ENCODE results near the gene SPPL2C. TPM values are rescaled to one million over a fixed set of nuclear protein-coding genes. Genes with fewer than 3 reads are reported as not detected.

Gene SPPL2C
- total RNA-seq, 1 donor from 2014 or later, result not detected

- H3K27ac ChIP-seq (replicated peaks), result no peak overlapping the region
- H3K9me3 ChIP-seq (replicated peaks), result no peaks in the 10 kb centered on the region
- no peaks in the 10 kb centered on the region for H3K36me3 ChIP-seq
- intact Hi-C loops (cut with micrococcal nuclease), result loop anchor here (10.0 kb wide), 1 partner anchor 60 kb away; no protein-coding TSS in a partner anchor
- no peak for TF ChIP-seq CTCF (IDR thresholded peaks at IDR 0.05; ENCODE audit: borderline replicate concordance)
- H3K4me3 ChIP-seq, result no peak overlapping the region
- no peaks in the 10 kb centered on the region for H3K4me1 ChIP-seq
- H3K27me3 ChIP-seq (ENCODE audit: low read depth), result peaks cover 73% of the 10 kb centered on the region
- no peak for DNase-seq
Measured at GRCh38 chr17:45824475-45824874, 20.2 kb upstream of the SPPL2C start.

- no peak for DNase-seq
- no peak for TF ChIP-seq CTCF (IDR thresholded peaks at IDR 0.05; ENCODE audit: borderline replicate concordance)
- no peak overlapping the region for H3K27ac ChIP-seq (replicated peaks)
Measured at GRCh38 chr17:45824901-45825492, 19.7 kb upstream of the SPPL2C start.

GRCh38 chr17:45825792-45826191, 18.9 kb upstream of the SPPL2C start:
- Histone ChIP-seq H3K36me3 (no peaks in the 10 kb centered on the region), H3K27ac (replicated peaks) (no peak overlapping the region), H3K4me1 (no peaks in the 10 kb centered on the region), H3K27me3 (ENCODE audit: low read depth) (peaks cover 82% of the 10 kb centered on the region), H3K9me3 (replicated peaks) (no peaks in the 10 kb centered on the region), H3K4me3 (no peak overlapping the region)
- no peak for TF ChIP-seq CTCF (IDR thresholded peaks at IDR 0.05; ENCODE audit: borderline replicate concordance)
- intact Hi-C loops (cut with micrococcal nuclease), result loop anchor here (10.0 kb wide), 1 partner anchor 59 kb away; no protein-coding TSS in a partner anchor
- DNase-seq, result no peak

More at GRCh38 chr17:45824901-45825492, 19.7 kb upstream of the SPPL2C start:
- intact Hi-C loops (cut with micrococcal nuclease), result loop anchor here (10.0 kb wide), 1 partner anchor 60 kb away; no protein-coding TSS in a partner anchor
- H3K4me1 ChIP-seq, result no peaks in the 10 kb centered on the region
- H3K4me3 ChIP-seq, result no peak overlapping the region
- no peaks in the 10 kb centered on the region for H3K9me3 ChIP-seq (replicated peaks)
- peaks cover 74% of the 10 kb centered on the region for H3K27me3 ChIP-seq (ENCODE audit: low read depth)
- H3K36me3 ChIP-seq, result no peaks in the 10 kb centered on the region

- no peak for TF ChIP-seq CTCF (IDR thresholded peaks at IDR 0.05; ENCODE audit: borderline replicate concordance)
- DNase-seq, result no peak
- Histone ChIP-seq H3K4me3 (no peak overlapping the region), H3K27ac (replicated peaks) (no peak overlapping the region), H3K36me3 (no peaks in the 10 kb centered on the region), H3K27me3 (ENCODE audit: low read depth) (peaks cover 84% of the 10 kb centered on the region), H3K9me3 (replicated peaks) (no peaks in the 10 kb centered on the region), H3K4me1 (no peaks in the 10 kb centered on the region)
- intact Hi-C loops (cut with micrococcal nuclease), result loop anchor here (10.0 kb wide), 1 partner anchor 58 kb away; no protein-coding TSS in a partner anchor
Measured at GRCh38 chr17:45826919-45827588, 17.6 kb upstream of the SPPL2C start.

- Histone ChIP-seq H3K4me1 (no peaks in the 10 kb centered on the region), H3K36me3 (no peaks in the 10 kb centered on the region), H3K27me3 (ENCODE audit: low read depth) (peaks cover 82% of the 10 kb centered on the region), H3K9me3 (replicated peaks) (no peaks in the 10 kb centered on the region), H3K27ac (replicated peaks) (no peak overlapping the region), H3K4me3 (no peak overlapping the region)
- intact Hi-C loops (cut with micrococcal nuclease), result loop anchor here (10.0 kb wide), 1 partner anchor 57 kb away; no protein-coding TSS in a partner anchor
- DNase-seq, result no peak
- no peak for TF ChIP-seq CTCF (IDR thresholded peaks at IDR 0.05; ENCODE audit: borderline replicate concordance)
Measured at GRCh38 chr17:45828171-45828570, 16.5 kb upstream of the SPPL2C start.
